Right ventricle myocardium inferior (tissue), 1 donor: ENCODE measurements around the gene MYH6. TPM values are rescaled to one million over a fixed set of nuclear protein-coding genes. Genes with fewer than 3 reads are reported as not detected.

Source experiments
- ATAC-seq: fragments of 200-7000 bp; cut with Tn5 transposase; one replicate; pipeline ENCODE4 v1.9.1; 2020; ENCODE audit warnings: mild to moderate bottlenecking, moderate library complexity
- DNase-seq: peaks from one replicate; pipeline ENCODE4 v3.0.0; 2021; ENCODE audit errors: missing footprints
- intact Hi-C: fragments of 100-400 bp; cut with DNase I; formaldehyde crosslinking; loops from one replicate; pipeline ENCODE4 v1.11.0; 2022
- microRNA-seq: library from miRNA; unstranded; fragments of <30 nt; microRNA quantifications from one replicate; pipeline ENCODE4 v1.2.0, GENCODE V29; 2020
- total RNA-seq: library from RNA; stranded (reverse); fragmentation: NEBNext Ultra II Directional; extraction: Animal tissue kit (Norgen Biotek cat#: 25700); gene quantifications from one replicate; pipeline ENCODE4 v1.2.1, GENCODE V29; 2021
- donor health status: DM: no; HTN: yes; CAD: no; lungs with severe emphysema.

MYH6 gene
- total RNA-seq, 1 donor from 2014 or later: 3,910 TPM

GRCh38 chr14:23352506-23353432 lies 55.3 kb downstream of the MYH6 start, which contains the start of gene SLC22A17:
Gene SLC22A17, minus strand, starts transcription at chr14:23352887.
- DNase-seq (peak; percentile 83), ATAC-seq (peak; percentile 93)
- intact Hi-C loops: no loop called here

GRCh38 chr14:23351681-23352505 lies 56.2 kb downstream of the MYH6 start:
- peak; percentile 18 for ATAC-seq
- intact Hi-C loops: no loop called here
- peak; percentile 69 for DNase-seq

- intact Hi-C loops: no loop called here
- ATAC-seq (no peak), DNase-seq (no peak)
These were observed 58.8 kb downstream of the MYH6 start for GRCh38 chr14:23349156-23349845.

GRCh38 chr14:23348297-23348655 lies 59.8 kb downstream of the MYH6 start:
- intact Hi-C loops: no loop called here
- DNase-seq (no peak), ATAC-seq (no peak)

GRCh38 chr14:23347406-23348296 lies 60.4 kb downstream of the MYH6 start:
- DNase-seq: no peak
- ATAC-seq: no peak

GRCh38 chr14:23346693-23347405 lies 61.2 kb downstream of the MYH6 start:
- DNase-seq (no peak), ATAC-seq (peak; percentile 32)
- intact Hi-C loops: no loop called here

More at GRCh38 chr14:23347406-23348296, 60.4 kb downstream of the MYH6 start:
- intact Hi-C loops: no loop called here

- ATAC-seq (peak; percentile 63), DNase-seq (no peak)
- intact Hi-C loops: no loop called here
These were observed 61.9 kb downstream of the MYH6 start for GRCh38 chr14:23345987-23346692.

- DNase-seq (no peak), ATAC-seq (no peak)
- intact Hi-C loops: no loop called here
These were observed 63.6 kb downstream of the MYH6 start for GRCh38 chr14:23344481-23344880.

GRCh38 chr14:23339506-23340268 lies 68.4 kb downstream of the MYH6 start:
- intact Hi-C loops: no loop called here
- ATAC-seq (no peak), DNase-seq (no peak)

GRCh38 chr14:23335623-23336022 lies 72.5 kb downstream of the MYH6 start:
- intact Hi-C loops: no loop called here
- ATAC-seq: no peak
- no peak for DNase-seq

Small RNA genes lying within 50 kb of the gene (microRNA-seq; reads per million reads assigned to microRNA genes)
- gene MIR208A (3,107 reads per million, percentile 89 among the genes with 10 or more reads in this experiment), gene MIR208B (43,041 reads per million, percentile 98 among the genes with 10 or more reads in this experiment)

Other genes with a start within 250 kb of the MYH6 start
- gene SLC7A8, start 224.6 kb downstream of the MYH6 start, total RNA-seq: 11.5 TPM
- not detected for gene RNF212B, start 170.3 kb downstream of the MYH6 start, total RNA-seq
- 8.0 TPM for gene HOMEZ, start 122.1 kb downstream of the MYH6 start, total RNA-seq
- 7.9 TPM for gene PPP1R3E, start 105.4 kb downstream of the MYH6 start, total RNA-seq
- gene BCL2L2, start 101.4 kb downstream of the MYH6 start, total RNA-seq: 35.4 TPM
- gene PABPN1, start 86.8 kb downstream of the MYH6 start, total RNA-seq: 73.7 TPM
- gene SLC22A17, start 55.4 kb downstream of the MYH6 start, total RNA-seq: 10.1 TPM
- gene EFS, start 43.1 kb downstream of the MYH6 start, total RNA-seq: 4.0 TPM
- gene IL25, start 35.5 kb downstream of the MYH6 start, total RNA-seq: not detected
- 0.92 TPM for gene CMTM5, start 31.2 kb downstream of the MYH6 start, total RNA-seq
- 11,833 TPM for gene MYH7, start 27.4 kb upstream of the MYH6 start, total RNA-seq
- 19.8 TPM for gene NGDN, start 61.4 kb upstream of the MYH6 start, total RNA-seq
- gene ZFHX2, start 143.5 kb upstream of the MYH6 start, total RNA-seq: 0.60 TPM
- gene THTPA, start 148.0 kb upstream of the MYH6 start, total RNA-seq: 16.0 TPM
- 15.5 TPM for gene AP1G2, start 159.5 kb upstream of the MYH6 start, total RNA-seq
- 0.24 TPM for gene JPH4, start 170.5 kb upstream of the MYH6 start, total RNA-seq
- gene DHRS2, start 228.1 kb upstream of the MYH6 start, total RNA-seq: not detected